Liver (tissue), 9 donors: Measurements from ENCODE around the gene KIAA1217. TPM values are rescaled to one million over a fixed set of nuclear protein-coding genes. Genes with fewer than 3 reads are reported as not detected.

Source experiments
- DNase-seq: peaks from one replicate; pipeline ENCODE4 v3.0.0-alpha.2; 2017; ENCODE audit warnings: low spot score
- H3K27ac ChIP-seq, 2 donors: one replicate each; pipeline ENCODE4 v1.7.0; 2013; ENCODE audit warnings: inconsistent platforms in 2 of 2, low read length in 2 of 2, control low read depth in 1 of 2, low read depth in 1 of 2, mild to moderate bottlenecking in 1 of 2
- H3K27me3 ChIP-seq, 4 donors: one replicate each; pipeline versions ENCODE4 v1.6.1 to v1.7.0; 2013; ENCODE audit warnings: low read length in 3 of 4, inconsistent platforms in 1 of 4, mild to moderate bottlenecking in 1 of 4, moderate library complexity in 1 of 4; ENCODE audit not compliant: control insufficient read depth in 4 of 4, insufficient read depth in 4 of 4
- H3K36me3 ChIP-seq, 4 donors: one replicate each; pipeline versions ENCODE4 v1.6.1 to v1.7.0; 2013; ENCODE audit warnings: low read length in 3 of 4, mild to moderate bottlenecking in 3 of 4, low read depth in 1 of 4, moderate library complexity in 1 of 4; ENCODE audit not compliant: control insufficient read depth in 4 of 4, insufficient read depth in 3 of 4
- H3K4me1 ChIP-seq, 4 donors: one replicate each; pipeline versions ENCODE4 v1.6.1 to v1.7.0; 2013; ENCODE audit warnings: low read length in 3 of 4, mild to moderate bottlenecking in 3 of 4, moderate library complexity in 1 of 4; ENCODE audit not compliant: control insufficient read depth in 4 of 4, insufficient read depth in 4 of 4
- H3K4me3 ChIP-seq, 3 donors: one replicate each; pipeline versions ENCODE4 v1.6.1 to v1.7.0; 2013; ENCODE audit warnings: low read length in 3 of 3, control low read depth in 1 of 3, low read depth in 1 of 3, mild to moderate bottlenecking in 1 of 3
- H3K9ac ChIP-seq, 2 donors: one replicate each; pipeline ENCODE4 v1.7.0; 2013; ENCODE audit warnings: low read length in 2 of 2, mild to moderate bottlenecking in 2 of 2, moderate library complexity in 2 of 2, control low read depth in 1 of 2, low read depth in 1 of 2
- H3K9me3 ChIP-seq, 4 donors: one replicate each; pipeline versions ENCODE4 v1.6.1 to v1.7.0; 2013; ENCODE audit warnings: low read length in 3 of 4; ENCODE audit not compliant: control insufficient read depth in 4 of 4
- CTCF ChIP-seq: fragments of 150-350 bp; IDR thresholded peaks from 2 replicates; pipeline ENCODE4 v1.5.1; 2017; ENCODE audit warnings: improper control_type of control experiment, low read depth, low read length; ENCODE audit not compliant: missing input control
- EGR1 ChIP-seq, 2 donors: IDR thresholded peaks; 2 replicates each; pipeline ENCODE4 v1.6.1; 2016 to 2018; ENCODE audit warnings: antibody characterized with exemption in 2 of 2, low read depth in 2 of 2
- FOXA2 ChIP-seq: IDR thresholded peaks from 2 replicates; pipeline ENCODE4 v1.6.1; 2016; ENCODE audit warnings: antibody characterized with exemption
- HNF4A ChIP-seq, 2 donors: conservative IDR thresholded peaks; 2 replicates each; pipeline ENCODE4 v1.6.1; 2016; ENCODE audit warnings: antibody characterized with exemption in 2 of 2, mild to moderate bottlenecking in 2 of 2
- HNF4G ChIP-seq: IDR thresholded peaks from 2 replicates; pipeline ENCODE4 v1.6.1; 2016; ENCODE audit warnings: antibody characterized with exemption
- JUND ChIP-seq, 2 donors: IDR thresholded peaks; 2 replicates each; pipeline ENCODE4 v1.6.1; 2016; ENCODE audit warnings: antibody characterized with exemption in 2 of 2
- MAX ChIP-seq: IDR thresholded peaks from 2 replicates; pipeline ENCODE4 v1.6.1; 2016; ENCODE audit warnings: antibody characterized with exemption
- NR2F2 ChIP-seq: IDR thresholded peaks from 2 replicates; pipeline ENCODE4 v1.6.1; 2016; ENCODE audit warnings: antibody characterized with exemption
- RAD21 ChIP-seq, 2 donors: IDR thresholded peaks; 2 replicates each; pipeline ENCODE4 v1.6.1; 2016; ENCODE audit warnings: antibody characterized with exemption in 2 of 2, mild to moderate bottlenecking in 2 of 2
- REST ChIP-seq: IDR thresholded peaks from 2 replicates; pipeline ENCODE4 v1.6.1; 2016; ENCODE audit warnings: antibody characterized with exemption, mild to moderate bottlenecking
- RXRA ChIP-seq, 2 donors: IDR thresholded peaks; 2 replicates each; pipeline ENCODE4 v1.6.1; 2017 to 2018; ENCODE audit warnings: antibody characterized with exemption in 2 of 2, mild to moderate bottlenecking in 1 of 2
- SP1 ChIP-seq: IDR thresholded peaks from 2 replicates; pipeline ENCODE4 v1.6.1; 2018; ENCODE audit warnings: antibody characterized with exemption, mild to moderate bottlenecking
- TAF1 ChIP-seq: conservative IDR thresholded peaks from 2 replicates; pipeline ENCODE4 v1.6.1; 2016; ENCODE audit warnings: antibody characterized with exemption, mild to moderate bottlenecking
- YY1 ChIP-seq: IDR thresholded peaks from 2 replicates; pipeline ENCODE4 v1.6.1; 2016; ENCODE audit warnings: antibody characterized with exemption, mild to moderate bottlenecking
- ZBTB33 ChIP-seq: IDR thresholded peaks from 2 replicates; pipeline ENCODE4 v1.6.1; 2016; ENCODE audit warnings: antibody characterized with exemption
- WGBS: extraction: QIAGEN DNeasy Blood & Tissue Kit; methylation state at CpG from one replicate; pipeline ENCODE4 v1.1.7; 2013; 5-methylcytosine and 5-hydroxymethylcytosine counted together
- polyA plus RNA-seq, 2 donors: library from polyadenylated mRNA; stranded (reverse) in 1 of 2; unstranded in 1 of 2; fragments of 200-250 nt in 1 of 2; fragments of >200 nt in 1 of 2; fragmentation: Nextera tagmentation in 1 of 2; extraction: Ambion mirVana in 1 of 2; gene quantifications; one replicate each; pipeline versions ENCODE4 v1.2.1 to v1.2.3, GENCODE V29; 2013 to 2015
- total RNA-seq, 2 donors: library from RNA; depleted of rRNA; stranded (reverse); fragments of >200 nt; gene quantifications; one replicate each; pipeline ENCODE4 v1.2.3, GENCODE V29; 2014
- donor health status: healthy.
- donor health status: healthy.
- donor health status: healthy.
- donor health status: healthy.
- donor health status: healthy.

KIAA1217 gene
- total and polyA plus RNA-seq, 4 donors, result 4.5 to 12.8 (median 6.8) TPM

- Histone ChIP-seq H3K27ac (no peak overlapping the region), H3K4me3 (no peak overlapping the region), H3K27me3 (no peaks in the 10 kb centered on the region), H3K9me3 (no peaks in the 10 kb centered on the region), H3K4me1 (no peaks in the 10 kb centered on the region), H3K9ac (no peak overlapping the region), H3K36me3 (no peaks in the 10 kb centered on the region)
- TF ChIP-seq FOXA2 (no peak), NR2F2 (no peak), YY1 (no peak), RXRA (IDR thresholded peaks at IDR 0.05) (no peak), EGR1 (IDR thresholded peaks at IDR 0.05; ENCODE audit: low read depth in 2 of 2) (no peak)
- WGBS, result 40% methylated on average over 3 of the region's 3 CpGs
- DNase-seq, result no peak
Measured at GRCh38 chr10:24363070-24363469, 154.1 kb downstream of the KIAA1217 start.

GRCh38 chr10:24367688-24368087 is 158.8 kb downstream of the KIAA1217 start:
- Histone ChIP-seq H3K4me3 (no peak overlapping the region), H3K4me1 (no peaks in the 10 kb centered on the region), H3K9me3 (no peaks in the 10 kb centered on the region), H3K9ac (no peak overlapping the region), H3K27me3 (no peaks in the 10 kb centered on the region), H3K36me3 (no peaks in the 10 kb centered on the region), H3K27ac (no peak overlapping the region)
- DNase-seq, result no peak
- 73% methylated on average over 1 of the region's 1 CpG for WGBS
- TF ChIP-seq SP1 (no peak), JUND (IDR thresholded peaks at IDR 0.05) (no peak), CTCF (no peak), RAD21 (IDR thresholded peaks at IDR 0.05) (no peak), HNF4G (no peak), MAX (no peak), EGR1 (IDR thresholded peaks at IDR 0.05; ENCODE audit: low read depth in 2 of 2) (no peak), REST (no peak), FOXA2 (no peak), RXRA (IDR thresholded peaks at IDR 0.05) (no peak), TAF1 (no peak), ZBTB33 (no peak), HNF4A (conservative IDR thresholded peaks at IDR 0.05) (no peak)
